HepG2 (cell line): Measurements from ENCODE around the gene PDE6C. TPM values are rescaled to one million over a fixed set of nuclear protein-coding genes. Genes with fewer than 3 reads are reported as not detected.

Experiments used
- ATAC-seq: fragments of 200-7000 bp; cut with Tn5 transposase; 3 replicates; pipeline ENCODE4 v1.9.1; 2020; ENCODE audit warnings: mild to moderate bottlenecking, moderate library complexity
- BruUV-seq: library from RNA; stranded (reverse); fragments of 400-500 nt; replicated peaks from 2 replicates; lab custom pipeline; 2021; lab: Mats Ljungman, UMichigan
- CTCF ChIA-PET: fragments of 300-600 bp; formaldehyde crosslinking; extraction: SDS; loops from one replicate; lab custom pipeline; 2021; ENCODE audit warnings: low total read pairs, inconsistent platforms, low intra/inter-chr PET ratio; lab: Yijun Ruan, JAX
- POLR2A ChIA-PET: fragments of 350-600 bp; sonication (Branson Sonifier 250); formaldehyde crosslinking; loops from one replicate; lab custom pipeline; 2020; ENCODE audit warnings: antibody characterized with exemption, inconsistent platforms; lab: Yijun Ruan, JAX
- DNase-seq: peaks from one replicate; pipeline ENCODE4 v3.0.0-alpha.2; 2015; ENCODE audit warnings: low spot score
- FAIRE-seq: peaks from 3 replicates; lab custom pipeline; 2011; peaks lifted over from hg19 to GRCh38; lab: Jason Lieb, UNC
- H2AFZ ChIP-seq: one replicate; pipeline ENCODE4 v1.6.1; 2011; ENCODE audit warnings: low read length, inconsistent platforms
- H3K27ac ChIP-seq: fragments of 300-600 bp; 3 replicates; pipeline ENCODE4 v1.8.0; 2011; ENCODE audit warnings: mixed run types, mild to moderate bottlenecking, mixed read lengths, low read length, inconsistent platforms; ENCODE audit not compliant: insufficient read depth; ENCODE audit errors: extremely low read length
- H3K27me3 ChIP-seq, 2 experiments: fragments of 200-600 bp in 1 of 2; 2 replicates in 1 of 2; 3 replicates in 1 of 2; pipeline versions ENCODE4 v1.6.0 to v1.8.0; 2011; ENCODE audit warnings: low read length in 2 of 2, mild to moderate bottlenecking in 2 of 2, moderate library complexity in 2 of 2, inconsistent platforms in 1 of 2; ENCODE audit not compliant: insufficient read depth in 2 of 2, control insufficient read depth in 1 of 2
- H3K36me3 ChIP-seq, 2 experiments: fragments of 200-600 bp in 1 of 2; replicated peaks in 1 of 2; 2 replicates in 1 of 2; 3 replicates in 1 of 2; pipeline versions ENCODE4 v1.5.1 to v1.8.0; 2011; ENCODE audit warnings: low read length in 2 of 2, inconsistent platforms in 1 of 2; ENCODE audit not compliant: insufficient read depth in 2 of 2, control insufficient read depth in 1 of 2
- H3K4me1 ChIP-seq: 2 replicates; pipeline ENCODE4 v1.5.1; 2012; ENCODE audit warnings: low read length, inconsistent platforms; ENCODE audit not compliant: insufficient read depth
- H3K4me2 ChIP-seq: 2 replicates; pipeline ENCODE4 v1.6.0; 2011; ENCODE audit warnings: low read depth, low read length, inconsistent platforms
- H3K4me3 ChIP-seq, 3 experiments: fragments of 200-600 bp in 1 of 3; sonication (generic), shearing (Covaris generic) in 1 of 3; replicated peaks in 1 of 3; 2 replicates each; pipeline ENCODE4 v1.5.1; 2011 to 2016; ENCODE audit warnings: low read length in 3 of 3, inconsistent platforms in 2 of 3, low read depth in 2 of 3, mild to moderate bottlenecking in 2 of 3, control low read depth in 1 of 3, mixed read lengths in 1 of 3; ENCODE audit not compliant: insufficient read depth in 1 of 3
- H3K79me2 ChIP-seq: one replicate; pipeline ENCODE4 v1.6.1; 2011; ENCODE audit warnings: low read length, inconsistent platforms; ENCODE audit not compliant: insufficient read depth
- H3K9ac ChIP-seq: 2 replicates; pipeline ENCODE4 v1.6.0; 2011; ENCODE audit warnings: mild to moderate bottlenecking, low read depth, low read length, inconsistent platforms; ENCODE audit not compliant: insufficient read depth
- H3K9me3 ChIP-seq: 2 replicates; pipeline ENCODE4 v1.5.1; 2012; ENCODE audit warnings: mild to moderate bottlenecking, low read length
- H4K20me1 ChIP-seq: 2 replicates; pipeline ENCODE4 v1.6.0; 2011; ENCODE audit warnings: inconsistent platforms, mild to moderate bottlenecking, low read length, moderate library complexity; ENCODE audit not compliant: insufficient read depth
- ATRX ChIP-seq: sonication (generic); formaldehyde crosslinking; IDR thresholded peaks from 2 replicates; pipeline ENCODE4 v1.4.0; 2020; ENCODE audit warnings: missing genetic modification reagents, borderline replicate concordance
- CREB1 ChIP-seq, 2 experiments: fragments of 450-650 bp in 1 of 2; IDR thresholded peaks; 2 replicates each; pipeline ENCODE4 v1.6.1; 2016 to 2017; ENCODE audit warnings: control low read depth in 1 of 2, mild to moderate bottlenecking in 1 of 2, missing compliant biosample characterization in 1 of 2, missing genetic modification characterization in 1 of 2
- HIC2 ChIP-seq: sonication (generic); formaldehyde crosslinking; IDR thresholded peaks from 2 replicates; pipeline ENCODE4 v1.9.0; 2022; ENCODE audit warnings: low read depth, missing genetic modification reagents
- ZNF276 ChIP-seq: sonication (generic); formaldehyde crosslinking; IDR thresholded peaks from 2 replicates; pipeline ENCODE4 v1.4.0; 2020; ENCODE audit warnings: mild to moderate bottlenecking, low read depth, missing genetic modification reagents
- WGBS: methylation state at CpG from one replicate; pipeline ENCODE4 v1.1.6; 2017; ENCODE audit warnings: low lambda C conversion rate; 5-methylcytosine and 5-hydroxymethylcytosine counted together
- in situ Hi-C: cut with HindIII; loops from 2 replicates; pipeline ENCODE4 v1.10.0; 2017; ENCODE audit warnings: low pct_unique_long_range_greater_than_20kb; ENCODE audit not compliant: extremely low pct_ligation_motif_present
- intact Hi-C: fragments of 100-400 bp; cut with micrococcal nuclease; formaldehyde crosslinking; loops from one replicate; pipeline ENCODE4 v1.10.0; 2022; ENCODE audit not compliant: unreplicated experiment
- polyA plus RNA-seq, 8 experiments: library from polyadenylated mRNA; depleted of rRNA in 3 of 8; stranded (reverse) in 7 of 8; unstranded in 1 of 8; fragments of >200 nt; fragmentation: Illumina TruSeq in 4 of 8; extraction: Trizol in 4 of 8; gene quantifications; 2 replicates each; pipeline versions ENCODE4 v1.2.1 to v1.2.3, GENCODE V29; 2011 to 2016; ENCODE audit warnings: low read depth in 4 of 8, missing spikeins in 1 of 8, mixed read lengths in 1 of 8; ENCODE audit not compliant: insufficient read depth in 1 of 8
- total RNA-seq, 5 experiments: library from RNA; depleted of rRNA; stranded (reverse); fragments of >200 nt; fragmentation: Illumina TruSeq; extraction: Trizol; gene quantifications; 2 replicates each; pipeline ENCODE4 v1.2.3, GENCODE V29; 2016; ENCODE audit warnings: low read depth in 1 of 5
- TF ChIP-seq, protein P1 (sequence below): sonication (generic); formaldehyde crosslinking; IDR thresholded peaks from 2 replicates; pipeline ENCODE4 v1.5.0; 2020; ENCODE audit warnings: mild to moderate bottlenecking, missing genetic modification reagents
- TF ChIP-seq, protein P2 (sequence below), 2 experiments: sonication (generic) in 1 of 2; formaldehyde crosslinking in 1 of 2; IDR thresholded peaks; 2 replicates each; pipeline versions ENCODE4 v1.6.1 to v1.9.0; 2014 to 2022; ENCODE audit warnings: antibody characterized with exemption in 1 of 2, borderline replicate concordance in 1 of 2, inconsistent platforms in 1 of 2, low read depth in 1 of 2, missing genetic modification reagents in 1 of 2
- TF ChIP-seq, protein P3 (sequence below): sonication (generic); formaldehyde crosslinking; IDR thresholded peaks from 2 replicates; pipeline ENCODE4 v1.4.0; 2020; ENCODE audit warnings: missing genetic modification reagents

The PDE6C gene
- total and polyA plus RNA-seq, 2 of the 13 experiments (the other 11 are each of a cell fraction or from before 2014, with no cell fraction given) = 0.64 TPM; not detected in 1

- Histone ChIP-seq H3K36me3 (no peaks in the 10 kb centered on the region), H3K4me3 (no peak overlapping the region), H3K79me2 (no peaks in the 10 kb centered on the region), H3K4me2 (no peak overlapping the region), H3K9ac (no peak overlapping the region), H4K20me1 (no peaks in the 10 kb centered on the region), H2AFZ (no peak overlapping the region), H3K4me1 (peaks cover 9% of the 10 kb centered on the region), H3K27me3 (peaks cover 0 to 2% of the 10 kb centered on the region in 2 experiments; a peak in 1 of 5 replicates), H3K9me3 (no peaks in the 10 kb centered on the region), H3K27ac (no peak overlapping the region)
- no peak for DNase-seq
- no peak for ATAC-seq
- ChIA-PET POLR2A (no interaction called here), CTCF (no interaction called here)
- BruUV-seq = no TSS peak
- in situ Hi-C loops = no loop called here
- FAIRE-seq = no peak
- intact Hi-C loops = no loop called here
- 10% methylated on average over 1 of the region's 2 CpGs for WGBS
- TF ChIP-seq, protein P1, sequence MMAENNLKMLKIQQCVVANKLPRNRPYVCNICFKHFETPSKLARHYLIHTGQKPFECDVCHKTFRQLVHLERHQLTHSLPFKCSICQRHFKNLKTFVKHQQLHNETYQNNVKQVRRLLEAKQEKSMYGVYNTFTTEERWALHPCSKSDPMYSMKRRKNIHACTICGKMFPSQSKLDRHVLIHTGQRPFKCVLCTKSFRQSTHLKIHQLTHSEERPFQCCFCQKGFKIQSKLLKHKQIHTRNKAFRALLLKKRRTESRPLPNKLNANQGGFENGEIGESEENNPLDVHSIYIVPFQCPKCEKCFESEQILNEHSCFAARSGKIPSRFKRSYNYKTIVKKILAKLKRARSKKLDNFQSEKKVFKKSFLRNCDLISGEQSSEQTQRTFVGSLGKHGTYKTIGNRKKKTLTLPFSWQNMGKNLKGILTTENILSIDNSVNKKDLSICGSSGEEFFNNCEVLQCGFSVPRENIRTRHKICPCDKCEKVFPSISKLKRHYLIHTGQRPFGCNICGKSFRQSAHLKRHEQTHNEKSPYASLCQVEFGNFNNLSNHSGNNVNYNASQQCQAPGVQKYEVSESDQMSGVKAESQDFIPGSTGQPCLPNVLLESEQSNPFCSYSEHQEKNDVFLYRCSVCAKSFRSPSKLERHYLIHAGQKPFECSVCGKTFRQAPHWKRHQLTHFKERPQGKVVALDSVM = no peak
- TF ChIP-seq CREB1 (IDR thresholded peaks at IDR 0.05) (no peak), CREB1 (CRISPR knock-in tag; IDR thresholded peaks at IDR 0.05) (no peak), ATRX (CRISPR knock-in tag) (no peak), ZNF276 (no peak), HIC2 (CRISPR knock-in tag) (no peak)
- TF ChIP-seq, protein P2, sequence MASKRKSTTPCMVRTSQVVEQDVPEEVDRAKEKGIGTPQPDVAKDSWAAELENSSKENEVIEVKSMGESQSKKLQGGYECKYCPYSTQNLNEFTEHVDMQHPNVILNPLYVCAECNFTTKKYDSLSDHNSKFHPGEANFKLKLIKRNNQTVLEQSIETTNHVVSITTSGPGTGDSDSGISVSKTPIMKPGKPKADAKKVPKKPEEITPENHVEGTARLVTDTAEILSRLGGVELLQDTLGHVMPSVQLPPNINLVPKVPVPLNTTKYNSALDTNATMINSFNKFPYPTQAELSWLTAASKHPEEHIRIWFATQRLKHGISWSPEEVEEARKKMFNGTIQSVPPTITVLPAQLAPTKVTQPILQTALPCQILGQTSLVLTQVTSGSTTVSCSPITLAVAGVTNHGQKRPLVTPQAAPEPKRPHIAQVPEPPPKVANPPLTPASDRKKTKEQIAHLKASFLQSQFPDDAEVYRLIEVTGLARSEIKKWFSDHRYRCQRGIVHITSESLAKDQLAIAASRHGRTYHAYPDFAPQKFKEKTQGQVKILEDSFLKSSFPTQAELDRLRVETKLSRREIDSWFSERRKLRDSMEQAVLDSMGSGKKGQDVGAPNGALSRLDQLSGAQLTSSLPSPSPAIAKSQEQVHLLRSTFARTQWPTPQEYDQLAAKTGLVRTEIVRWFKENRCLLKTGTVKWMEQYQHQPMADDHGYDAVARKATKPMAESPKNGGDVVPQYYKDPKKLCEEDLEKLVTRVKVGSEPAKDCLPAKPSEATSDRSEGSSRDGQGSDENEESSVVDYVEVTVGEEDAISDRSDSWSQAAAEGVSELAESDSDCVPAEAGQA (IDR thresholded peaks at IDR 0.05; ENCODE audit: low read depth) = no peak
- TF ChIP-seq, protein P2 (CRISPR knock-in tag; IDR thresholded peaks at IDR 0.05; ENCODE audit: borderline replicate concordance) = no peak
- TF ChIP-seq, protein P3, sequence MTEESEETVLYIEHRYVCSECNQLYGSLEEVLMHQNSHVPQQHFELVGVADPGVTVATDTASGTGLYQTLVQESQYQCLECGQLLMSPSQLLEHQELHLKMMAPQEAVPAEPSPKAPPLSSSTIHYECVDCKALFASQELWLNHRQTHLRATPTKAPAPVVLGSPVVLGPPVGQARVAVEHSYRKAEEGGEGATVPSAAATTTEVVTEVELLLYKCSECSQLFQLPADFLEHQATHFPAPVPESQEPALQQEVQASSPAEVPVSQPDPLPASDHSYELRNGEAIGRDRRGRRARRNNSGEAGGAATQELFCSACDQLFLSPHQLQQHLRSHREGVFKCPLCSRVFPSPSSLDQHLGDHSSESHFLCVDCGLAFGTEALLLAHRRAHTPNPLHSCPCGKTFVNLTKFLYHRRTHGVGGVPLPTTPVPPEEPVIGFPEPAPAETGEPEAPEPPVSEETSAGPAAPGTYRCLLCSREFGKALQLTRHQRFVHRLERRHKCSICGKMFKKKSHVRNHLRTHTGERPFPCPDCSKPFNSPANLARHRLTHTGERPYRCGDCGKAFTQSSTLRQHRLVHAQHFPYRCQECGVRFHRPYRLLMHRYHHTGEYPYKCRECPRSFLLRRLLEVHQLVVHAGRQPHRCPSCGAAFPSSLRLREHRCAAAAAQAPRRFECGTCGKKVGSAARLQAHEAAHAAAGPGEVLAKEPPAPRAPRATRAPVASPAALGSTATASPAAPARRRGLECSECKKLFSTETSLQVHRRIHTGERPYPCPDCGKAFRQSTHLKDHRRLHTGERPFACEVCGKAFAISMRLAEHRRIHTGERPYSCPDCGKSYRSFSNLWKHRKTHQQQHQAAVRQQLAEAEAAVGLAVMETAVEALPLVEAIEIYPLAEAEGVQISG (CRISPR knock-in tag) = no peak
Measured at GRCh38 chr10:93712593-93712992, 100.3 kb downstream of the PDE6C start.
